GM12873 (cell line): ENCODE data around the gene DTWD2.

Experiments
- TF ChIP-seq, protein P1 (sequence below): IDR thresholded peaks from 2 replicates; pipeline ENCODE4 v1.5.1; 2012; ENCODE audit warnings: low read depth, mild to moderate bottlenecking, moderate library complexity, low read length, control low read depth; ENCODE audit not compliant: insufficient read depth; ENCODE audit errors: missing control alignments

The DTWD2 gene

GRCh38 chr5:118923295-118924005 is 64.9 kb downstream of the DTWD2 start:
- TF ChIP-seq, protein P1, sequence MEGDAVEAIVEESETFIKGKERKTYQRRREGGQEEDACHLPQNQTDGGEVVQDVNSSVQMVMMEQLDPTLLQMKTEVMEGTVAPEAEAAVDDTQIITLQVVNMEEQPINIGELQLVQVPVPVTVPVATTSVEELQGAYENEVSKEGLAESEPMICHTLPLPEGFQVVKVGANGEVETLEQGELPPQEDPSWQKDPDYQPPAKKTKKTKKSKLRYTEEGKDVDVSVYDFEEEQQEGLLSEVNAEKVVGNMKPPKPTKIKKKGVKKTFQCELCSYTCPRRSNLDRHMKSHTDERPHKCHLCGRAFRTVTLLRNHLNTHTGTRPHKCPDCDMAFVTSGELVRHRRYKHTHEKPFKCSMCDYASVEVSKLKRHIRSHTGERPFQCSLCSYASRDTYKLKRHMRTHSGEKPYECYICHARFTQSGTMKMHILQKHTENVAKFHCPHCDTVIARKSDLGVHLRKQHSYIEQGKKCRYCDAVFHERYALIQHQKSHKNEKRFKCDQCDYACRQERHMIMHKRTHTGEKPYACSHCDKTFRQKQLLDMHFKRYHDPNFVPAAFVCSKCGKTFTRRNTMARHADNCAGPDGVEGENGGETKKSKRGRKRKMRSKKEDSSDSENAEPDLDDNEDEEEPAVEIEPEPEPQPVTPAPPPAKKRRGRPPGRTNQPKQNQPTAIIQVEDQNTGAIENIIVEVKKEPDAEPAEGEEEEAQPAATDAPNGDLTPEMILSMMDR = no peak

DNA sequence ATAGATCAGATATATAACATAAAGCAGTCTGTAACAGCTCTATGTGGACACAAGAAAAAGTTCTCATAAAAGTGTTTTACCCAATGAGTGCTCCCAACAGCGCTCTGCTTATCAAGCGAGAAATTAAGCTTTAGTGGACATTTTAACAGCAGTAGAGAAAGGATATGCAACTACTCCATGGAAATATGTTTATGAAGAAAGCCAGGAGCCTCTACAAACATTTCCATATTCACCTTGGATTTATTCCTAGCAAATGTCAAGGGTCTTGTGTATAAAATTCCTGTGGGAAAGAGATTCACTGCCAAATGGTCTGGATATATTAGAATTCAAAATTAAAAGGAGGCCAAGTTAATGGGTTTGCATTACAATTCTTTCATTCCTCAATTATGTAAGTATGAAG is 66.5 kb downstream of the DTWD2 start:
- TF ChIP-seq, protein P1 = no peak

- TF ChIP-seq, protein P1 = no peak
Measured at GRCh38 chr5:118919016-118919415, 69.3 kb downstream of the DTWD2 start.

DNA sequence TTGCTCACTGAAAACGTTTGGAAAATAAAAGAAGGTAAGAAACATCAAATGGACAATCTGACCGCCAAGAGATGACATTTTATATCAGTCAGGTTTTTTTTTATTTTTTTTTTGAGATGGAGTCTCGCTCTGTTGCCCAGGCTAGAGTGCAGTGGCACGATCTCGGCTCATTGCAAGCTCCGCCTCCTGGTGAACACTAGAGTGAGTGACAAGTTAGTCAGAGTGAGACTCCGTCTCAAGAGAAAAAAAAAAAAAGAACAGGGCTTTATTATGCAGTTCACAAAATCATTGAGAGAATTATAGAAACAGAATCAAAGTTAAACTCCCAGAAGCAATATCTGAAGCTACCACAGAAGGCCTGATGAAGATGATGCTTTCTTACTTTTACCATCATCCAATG is 70.1 kb downstream of the DTWD2 start:
- TF ChIP-seq, protein P1 = no peak

DNA sequence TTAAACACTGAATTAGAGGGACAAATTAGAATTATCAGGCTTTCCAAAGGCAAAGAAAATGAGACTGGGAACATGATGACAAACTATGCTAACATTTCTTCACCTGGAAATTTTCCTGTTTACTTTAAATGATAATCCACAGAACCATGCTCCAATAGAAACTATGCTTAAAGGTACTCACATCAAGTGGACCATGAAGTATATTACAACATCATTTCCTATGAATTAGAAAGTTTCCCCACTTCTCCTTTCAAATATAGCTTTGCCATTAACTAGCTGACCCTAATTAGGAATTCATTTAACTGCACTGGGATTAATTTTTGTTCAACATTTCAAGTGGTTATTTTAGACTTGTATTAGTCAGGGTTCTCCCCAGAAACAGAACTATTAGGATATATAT is 81.4 kb downstream of the DTWD2 start:
- TF ChIP-seq, protein P1 = no peak

DNA sequence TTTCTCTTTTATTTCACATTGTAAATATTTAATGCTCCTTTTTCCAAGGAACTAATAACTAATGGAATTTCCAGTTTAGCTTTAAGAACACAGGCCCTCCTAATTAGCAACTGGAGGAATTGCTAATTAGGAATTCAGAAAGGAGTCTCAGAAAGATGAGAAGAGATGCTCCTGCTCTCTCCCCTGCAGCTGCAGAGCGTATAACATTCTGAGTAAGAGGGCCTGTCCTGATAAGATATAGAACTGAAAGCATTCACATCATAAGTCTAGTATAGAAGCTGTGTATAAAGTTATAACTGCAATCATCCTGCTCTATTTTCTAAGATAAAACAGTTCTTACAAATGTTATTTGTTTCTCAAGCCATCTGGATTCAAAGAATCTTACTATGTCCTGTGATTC is 83.2 kb downstream of the DTWD2 start:
- TF ChIP-seq, protein P1 = no peak

DNA sequence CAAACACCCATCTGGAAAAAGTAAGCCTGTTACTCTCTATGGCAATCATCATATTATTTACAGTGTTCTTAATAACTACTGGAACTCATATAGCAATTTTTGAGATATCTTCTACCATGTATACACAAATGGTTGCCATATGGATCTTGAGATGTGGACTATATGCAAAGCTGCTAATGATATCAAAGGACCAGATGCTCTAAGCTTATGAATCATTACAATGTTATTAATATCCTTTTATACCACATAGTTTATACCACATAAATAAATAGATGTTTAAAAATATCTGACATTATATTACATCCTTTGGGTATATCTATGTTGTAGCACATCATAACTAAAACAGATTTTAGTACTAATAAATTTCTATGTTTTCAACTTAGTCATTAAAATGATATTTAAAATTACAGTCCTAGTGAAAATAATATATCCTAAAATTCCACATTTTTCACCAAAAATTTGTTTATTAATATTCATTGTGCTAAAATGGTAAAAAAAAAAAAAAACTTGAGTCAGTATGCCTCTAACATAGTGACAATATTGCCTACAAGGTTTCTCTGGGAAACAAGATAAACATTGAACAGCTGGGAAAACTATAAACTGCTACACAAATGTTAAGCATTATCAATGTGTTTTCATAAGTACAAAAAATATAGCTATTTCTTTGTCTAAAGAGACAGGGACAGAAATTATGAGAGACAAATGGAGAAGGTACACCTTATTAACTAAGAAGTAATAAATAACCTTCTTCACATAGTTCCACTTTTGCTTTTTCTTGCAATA is 85.5 kb downstream of the DTWD2 start:
- TF ChIP-seq, protein P1 = no peak
